Hematopoietic multipotent progenitor cell treated with erythropoietin and hydrocortisone succinate and interleukin-3 and kit ligand, for 15 days (in vitro differentiated cells): ENCODE results near the gene NOD1.
"Not testable (repeated sequence)": the region's sequence is repeated elsewhere in the genome, so short reads cannot be mapped to it uniquely, and the experiment has no call there.

Source experiments
- DNase-seq: peaks from one replicate; pipeline ENCODE4 v3.0.0-alpha.2; 2015; ENCODE audit warnings: low spot score

NOD1 gene

GRCh38 chr7:30503274-30504212 is 25.0 kb upstream of the NOD1 start:
- peak; percentile 9 for DNase-seq

- no peak for DNase-seq
Observed at GRCh38 chr7:30502470-30503251, 24.1 kb upstream of the NOD1 start.

GRCh38 chr7:30501264-30501663 is 22.7 kb upstream of the NOD1 start:
- no peak for DNase-seq

GRCh38 chr7:30493228-30493627 is 14.6 kb upstream of the NOD1 start:
- DNase-seq: no peak

- DNase-seq: no peak
Observed at GRCh38 chr7:30491417-30491816, 12.8 kb upstream of the NOD1 start.

- DNase-seq: no peak
Observed at GRCh38 chr7:30487371-30487770, 8.8 kb upstream of the NOD1 start.

- no peak for DNase-seq
Observed at GRCh38 chr7:30485667-30486066, 7.1 kb upstream of the NOD1 start.

GRCh38 chr7:30481416-30481815 is 2.8 kb upstream of the NOD1 start:
- DNase-seq: not testable (repeated sequence)

- DNase-seq: peak; percentile 61
Observed at GRCh38 chr7:30479202-30480120, 877 bp upstream of the NOD1 start.

GRCh38 chr7:30476459-30477145 is 2.0 kb downstream of the NOD1 start:
- DNase-seq: no peak

GRCh38 chr7:30475580-30475979 is 3.0 kb downstream of the NOD1 start:
- no peak for DNase-seq

- no peak for DNase-seq
Observed at GRCh38 chr7:30474893-30475292, 3.7 kb downstream of the NOD1 start.

GRCh38 chr7:30474485-30474884 is 4.1 kb downstream of the NOD1 start:
- DNase-seq: no peak

- DNase-seq: no peak
Observed at GRCh38 chr7:30473903-30474302, 4.7 kb downstream of the NOD1 start.

GRCh38 chr7:30472784-30473775 is 5.5 kb downstream of the NOD1 start:
- no peak for DNase-seq

GRCh38 chr7:30472081-30472783 is 6.4 kb downstream of the NOD1 start:
- DNase-seq: no peak

GRCh38 chr7:30471205-30471604 is 7.4 kb downstream of the NOD1 start:
- no peak for DNase-seq

- peak; percentile 12 for DNase-seq
Observed at GRCh38 chr7:30470771-30471170, 7.8 kb downstream of the NOD1 start.

GRCh38 chr7:30470163-30470770 is 8.3 kb downstream of the NOD1 start:
- no peak for DNase-seq
